HG03378 (cell line): ENCODE measurements around the gene IMPACT.

Source experiments
- ATAC-seq: cut with Tn5 transposase; IDR thresholded peaks from one replicate; pipeline ENCODE4 v1.9.1; 2021; ENCODE audit warnings: mild to moderate bottlenecking, moderate library complexity; ENCODE audit not compliant: unreplicated experiment

The IMPACT gene

GRCh38 chr18:24421831-24422230, 4.6 kb upstream of the IMPACT start:
- ATAC-seq = no peak

GRCh38 chr18:24426073-24426397, 435 bp upstream of the IMPACT start:
- ATAC-seq = no peak

DNA sequence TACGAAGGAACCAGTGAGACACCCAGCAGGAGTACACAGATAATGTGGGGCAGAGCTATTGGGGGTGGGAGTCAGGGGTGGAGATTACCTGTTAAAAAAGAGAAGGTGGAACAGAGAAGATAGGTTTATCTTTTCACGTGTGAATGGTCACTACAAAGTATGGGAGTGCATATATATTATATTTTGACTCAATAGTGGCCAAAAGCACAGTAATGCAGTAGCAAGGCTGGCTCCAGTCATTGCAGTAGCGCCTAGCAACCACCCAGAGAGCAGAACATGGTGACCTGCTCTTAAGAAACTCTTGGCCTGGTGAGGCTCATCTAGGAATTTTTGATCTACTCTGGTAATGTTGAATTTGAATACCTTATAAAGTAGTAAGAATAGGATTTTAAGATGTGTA, 1.0 kb downstream of the IMPACT start:
- no peak for ATAC-seq

- no peak for ATAC-seq
Observed at GRCh38 chr18:24428709-24429108, 2.2 kb downstream of the IMPACT start.

GRCh38 chr18:24429188-24429587, 2.7 kb downstream of the IMPACT start:
- no peak for ATAC-seq

DNA sequence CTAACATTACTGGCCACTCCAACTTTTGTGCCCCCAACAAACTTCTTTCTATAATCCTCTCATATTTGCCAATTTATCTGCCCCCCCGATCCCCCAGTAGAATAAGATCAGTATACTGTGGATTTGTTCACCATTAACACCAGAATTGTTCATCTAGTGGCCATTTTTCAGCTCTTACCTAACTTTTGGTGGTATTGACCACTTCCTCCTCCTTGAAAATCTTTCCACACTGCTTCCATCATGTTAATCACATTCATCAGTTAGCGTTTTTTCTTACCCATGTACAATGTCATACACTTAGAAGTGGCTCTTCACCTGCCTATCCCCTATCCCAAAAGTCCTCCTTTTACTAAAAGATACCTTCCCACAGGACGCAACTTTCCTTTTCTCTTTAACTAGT, 6.1 kb downstream of the IMPACT start:
- no peak for ATAC-seq

DNA sequence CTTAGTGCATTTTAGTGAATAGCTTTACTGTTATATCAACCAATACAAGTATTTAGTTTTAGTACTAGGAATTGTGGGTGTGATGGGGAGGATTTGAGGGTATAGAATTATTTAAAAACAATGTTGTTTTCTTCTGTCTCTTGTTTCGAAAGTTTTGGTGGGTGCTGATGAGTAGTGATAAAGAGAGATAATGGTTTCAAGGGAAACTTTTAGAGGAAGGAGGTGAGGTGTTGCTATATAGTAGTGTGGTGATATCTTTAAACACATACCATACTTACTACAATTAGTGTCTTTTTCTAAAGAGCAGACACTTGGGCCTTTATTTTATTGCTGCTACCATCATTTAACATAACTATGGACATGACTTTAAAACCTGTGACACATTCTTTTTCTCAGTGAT, 10.5 kb downstream of the IMPACT start:
- ATAC-seq = no peak

GRCh38 chr18:24443870-24444269, 17.4 kb downstream of the IMPACT start:
- peak; percentile 68 for ATAC-seq

GRCh38 chr18:24446453-24446852, 20.0 kb downstream of the IMPACT start:
- peak; percentile 76 for ATAC-seq

GRCh38 chr18:24446953-24447538, 20.6 kb downstream of the IMPACT start:
- no peak for ATAC-seq

- ATAC-seq = no peak
Observed at GRCh38 chr18:24447961-24448360, 21.5 kb downstream of the IMPACT start.

GRCh38 chr18:24456549-24456948, 30.1 kb downstream of the IMPACT start:
- ATAC-seq = peak; percentile 94

GRCh38 chr18:24459772-24460171, 33.3 kb downstream of the IMPACT start:
- ATAC-seq = no peak

DNA sequence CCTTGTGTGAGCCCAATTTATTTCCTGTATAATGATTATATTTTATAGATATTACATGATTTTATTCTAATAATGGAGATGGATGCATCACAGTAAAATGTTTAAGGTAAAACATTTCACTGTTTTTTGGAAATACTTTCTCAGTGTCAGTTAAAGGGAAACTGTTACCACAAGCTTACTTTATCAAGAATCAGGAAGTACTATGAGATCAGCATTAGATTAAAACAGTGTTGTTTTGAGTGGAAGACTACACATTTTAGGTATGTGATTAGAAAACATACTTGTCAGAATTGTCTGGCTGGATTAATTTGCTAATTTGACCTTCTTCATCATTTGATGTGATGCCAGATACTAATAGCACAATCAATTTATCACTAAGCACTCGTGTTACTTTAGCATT, 33.9 kb downstream of the IMPACT start, which contains the start of gene HRH4:
TSS of gene HRH4 (plus strand) at position 250 of the 400 bp plus-strand sequence. CDS start at position 342, 92 bp downstream.
- ATAC-seq = no peak

- no peak for ATAC-seq
Observed at GRCh38 chr18:24461996-24462395, 35.5 kb downstream of the IMPACT start.

GRCh38 chr18:24462838-24463775, 36.6 kb downstream of the IMPACT start:
- no peak for ATAC-seq

DNA sequence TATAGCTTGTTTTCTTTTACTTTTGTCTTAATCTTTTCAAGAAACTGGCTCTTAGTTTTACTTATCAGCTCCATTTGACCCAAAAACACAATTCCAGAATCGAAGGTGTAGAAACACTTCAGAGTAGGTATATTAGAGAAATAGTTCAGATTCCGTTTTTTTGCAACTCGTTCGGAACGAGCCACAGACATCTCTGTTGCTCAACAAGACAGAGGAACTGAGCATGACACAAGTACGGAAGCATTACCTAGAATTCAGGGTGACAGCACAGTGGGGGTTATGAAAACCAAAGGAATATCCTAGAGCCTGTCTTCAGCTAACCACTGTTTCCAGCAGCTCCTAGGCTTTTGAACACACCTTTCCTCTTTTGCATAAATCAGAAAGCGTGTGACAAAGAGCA, 39.0 kb downstream of the IMPACT start:
- no peak for ATAC-seq

GRCh38 chr18:24466771-24467170, 40.3 kb downstream of the IMPACT start:
- ATAC-seq = no peak

- ATAC-seq = no peak
Observed at GRCh38 chr18:24470022-24470618, 43.6 kb downstream of the IMPACT start.

DNA sequence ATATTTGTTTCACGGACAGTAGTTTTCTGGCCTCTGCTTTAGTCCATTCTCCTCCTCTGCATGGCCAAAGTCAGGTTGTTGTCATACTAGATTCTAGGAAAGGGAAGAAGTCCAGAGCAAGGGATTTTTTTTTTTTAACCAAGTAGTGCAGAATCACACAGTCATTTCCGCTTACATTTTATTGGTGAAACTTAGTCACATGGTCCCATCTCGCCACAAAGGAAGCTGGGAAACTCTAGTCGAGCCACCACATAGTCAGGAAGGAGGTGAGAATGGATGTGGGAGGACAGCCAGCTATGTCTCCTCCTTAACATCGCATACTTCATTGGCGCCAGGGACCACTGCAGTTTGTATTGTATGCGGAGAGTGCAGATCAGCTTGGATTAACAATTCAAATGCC, 44.3 kb downstream of the IMPACT start:
- ATAC-seq = no peak

- ATAC-seq = no peak
Observed at GRCh38 chr18:24472591-24472990, 46.1 kb downstream of the IMPACT start.

DNA sequence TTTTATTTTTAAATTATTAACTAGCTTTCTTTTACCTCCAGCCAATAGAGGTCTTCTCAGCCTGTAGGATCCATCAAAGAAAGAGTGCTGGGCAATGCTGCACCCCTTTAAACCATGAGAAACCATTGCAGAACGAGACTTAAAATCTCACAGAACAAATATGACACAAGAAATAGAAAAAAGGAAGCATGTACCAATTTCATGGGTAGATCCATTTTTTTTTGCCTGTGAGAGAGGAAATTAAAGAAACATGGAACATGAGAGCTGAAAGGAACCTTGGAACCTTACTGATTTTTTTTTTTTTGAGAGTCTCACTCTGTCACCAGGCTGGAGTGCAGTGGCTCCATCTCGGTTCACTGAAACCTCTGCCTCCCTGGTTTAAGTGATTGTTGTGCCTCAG, 47.9 kb downstream of the IMPACT start:
- ATAC-seq = no peak
